Stimulated activated CD8-positive, alpha-beta memory T cell treated with anti-CD3 and anti-CD28 coated beads, Interleukin-15, amount 100 ng/mL, for 1 hour (primary cell): ENCODE results near the gene SLC16A1.
"Not testable (repeated sequence)": the region's sequence is repeated elsewhere in the genome, so short reads cannot be mapped to it uniquely, and the experiment has no call there.

ENCODE experiments used
- DNase-seq: peaks from one replicate; pipeline ENCODE4 v3.0.0-alpha.2; 2020; ENCODE audit warnings: low read depth

Gene SLC16A1, protein sequence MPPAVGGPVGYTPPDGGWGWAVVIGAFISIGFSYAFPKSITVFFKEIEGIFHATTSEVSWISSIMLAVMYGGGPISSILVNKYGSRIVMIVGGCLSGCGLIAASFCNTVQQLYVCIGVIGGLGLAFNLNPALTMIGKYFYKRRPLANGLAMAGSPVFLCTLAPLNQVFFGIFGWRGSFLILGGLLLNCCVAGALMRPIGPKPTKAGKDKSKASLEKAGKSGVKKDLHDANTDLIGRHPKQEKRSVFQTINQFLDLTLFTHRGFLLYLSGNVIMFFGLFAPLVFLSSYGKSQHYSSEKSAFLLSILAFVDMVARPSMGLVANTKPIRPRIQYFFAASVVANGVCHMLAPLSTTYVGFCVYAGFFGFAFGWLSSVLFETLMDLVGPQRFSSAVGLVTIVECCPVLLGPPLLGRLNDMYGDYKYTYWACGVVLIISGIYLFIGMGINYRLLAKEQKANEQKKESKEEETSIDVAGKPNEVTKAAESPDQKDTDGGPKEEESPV

DNA sequence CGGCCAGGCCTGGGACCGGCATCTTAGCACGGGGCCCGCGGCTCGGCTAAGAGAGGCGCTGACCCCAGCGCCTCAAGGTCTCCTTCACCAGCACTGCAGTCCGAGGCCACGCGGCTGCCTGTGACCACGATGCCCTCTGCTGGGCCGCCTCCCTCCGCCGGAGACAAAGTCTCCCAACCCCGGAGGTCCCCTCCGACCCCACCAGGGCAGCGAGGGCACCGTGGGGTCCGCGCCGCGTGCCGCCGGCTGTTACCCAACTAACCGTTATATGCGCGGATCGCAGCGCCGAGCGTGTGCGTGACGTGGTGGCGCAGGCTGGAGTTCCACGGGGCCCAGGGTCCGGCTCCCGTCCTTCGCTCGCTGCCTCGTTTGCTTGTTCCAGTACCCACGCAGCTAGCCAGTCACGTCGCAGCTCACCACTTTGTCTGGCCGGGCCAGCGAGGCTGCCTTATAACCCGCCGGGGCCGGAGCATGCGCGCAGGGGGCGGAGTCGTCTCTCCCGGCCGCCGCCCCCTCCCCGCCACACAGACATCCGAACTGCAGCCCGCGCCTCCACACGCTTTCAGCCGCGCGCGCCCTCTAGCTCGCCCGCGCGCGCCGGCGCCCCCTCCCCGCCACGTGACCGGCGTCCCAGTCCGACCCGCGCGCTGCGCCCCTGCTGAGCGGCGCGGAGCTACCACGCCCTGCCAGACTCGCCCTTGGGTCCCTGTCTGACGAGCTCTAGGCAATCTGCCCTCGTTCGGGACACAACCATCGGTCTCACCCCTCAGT is at the start of gene SLC16A1:
TSS of gene SLC16A1 (minus strand) at position 424 of the 771 bp plus-strand sequence. CDS start 26,888 bp downstream, outside the sequence.
- DNase-seq: peak; percentile 71

DNA sequence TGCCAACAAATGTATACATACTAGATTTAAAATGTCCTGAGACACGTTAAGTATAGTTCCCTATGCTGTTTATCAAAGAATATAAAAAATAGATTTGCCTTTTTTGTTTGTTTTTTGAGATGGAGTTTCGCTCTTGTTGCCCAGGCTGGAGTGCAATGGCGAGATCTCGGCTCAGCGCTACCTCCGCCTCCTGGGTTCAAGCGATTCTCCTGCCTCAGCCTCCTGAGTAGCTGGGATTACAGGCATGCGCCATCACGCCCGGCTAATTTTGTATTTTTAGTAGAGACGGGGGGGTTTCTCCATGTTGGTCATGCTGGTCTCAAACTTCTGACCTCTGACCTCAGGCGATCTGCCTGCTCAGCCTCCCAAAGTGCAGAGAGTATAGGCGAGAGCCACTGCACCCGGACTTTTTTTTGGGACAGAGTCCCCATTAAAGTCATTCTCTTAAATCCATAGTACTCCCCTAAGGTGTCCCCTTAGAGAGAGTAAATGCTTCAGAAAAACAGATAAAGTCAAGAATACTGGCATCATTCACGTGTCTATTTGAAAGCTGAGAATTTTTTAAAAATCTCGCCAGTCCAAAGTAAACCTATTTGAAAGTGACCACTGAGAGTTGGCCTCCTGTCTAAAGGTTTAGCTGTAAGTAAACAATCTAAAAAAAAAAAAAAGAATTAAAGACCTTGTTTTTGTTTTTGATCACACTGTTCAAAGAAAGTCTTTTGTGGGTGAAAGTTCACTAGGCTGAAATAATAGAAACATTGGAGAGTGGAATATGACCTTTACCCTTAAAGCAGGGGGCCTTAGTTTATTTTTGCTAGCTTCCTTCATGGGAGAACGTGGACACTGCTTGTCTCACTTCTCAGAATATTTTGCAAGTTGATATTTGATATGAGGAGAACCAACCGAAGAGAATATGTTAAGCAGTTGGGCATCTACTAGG is 48.0 kb upstream of the SLC16A1 start:
- DNase-seq: no peak

DNA sequence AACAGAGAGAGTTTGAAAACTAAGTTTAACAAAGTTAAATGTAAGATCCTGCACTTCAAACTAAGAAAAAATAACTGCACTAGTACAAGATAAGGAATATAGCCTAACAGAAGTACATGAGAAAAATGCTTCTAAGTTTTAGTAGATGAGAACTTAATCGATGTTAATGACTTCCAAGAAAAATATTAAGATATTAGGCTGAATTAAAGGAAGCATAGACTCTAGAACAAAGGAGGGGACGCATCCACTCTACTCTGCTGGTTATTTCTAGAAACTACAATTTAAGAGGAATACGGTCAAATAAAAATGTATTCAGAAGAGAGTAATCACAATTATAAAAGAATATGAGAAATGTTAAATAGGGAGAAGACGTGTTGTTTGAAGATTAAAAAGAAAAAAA is 46.3 kb upstream of the SLC16A1 start:
- DNase-seq: no peak

DNA sequence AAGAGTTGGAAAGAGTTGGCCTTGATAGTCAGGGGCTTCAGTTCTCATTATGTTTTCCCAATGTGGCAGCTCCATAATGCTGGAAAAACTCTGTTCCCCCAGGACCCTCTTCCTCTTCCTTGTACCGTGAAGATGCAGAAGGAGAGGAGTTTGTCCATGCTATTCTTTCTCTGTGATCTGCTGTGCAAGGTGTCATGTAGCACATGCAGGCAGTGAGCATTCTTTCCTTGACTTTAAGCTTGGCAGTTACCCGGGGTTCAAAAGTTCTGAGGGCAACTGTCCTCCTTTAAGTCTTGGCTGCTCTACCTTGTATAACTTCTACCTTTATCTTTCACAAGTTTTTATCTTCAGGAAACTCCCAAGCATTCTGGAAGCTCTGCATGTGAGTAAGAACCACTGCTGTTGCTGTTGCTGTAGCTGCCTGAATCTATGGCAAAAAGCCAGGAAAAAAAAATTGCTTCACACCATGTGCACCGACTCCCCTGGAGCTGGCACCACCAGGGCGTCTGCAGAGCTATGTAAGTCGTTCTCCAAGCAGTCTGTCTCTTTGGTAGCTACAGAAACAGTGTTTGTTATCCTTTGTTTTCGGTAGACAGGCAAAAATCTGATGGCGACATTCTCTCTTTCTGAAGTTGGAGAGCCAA is 42.7 kb upstream of the SLC16A1 start:
- no peak for DNase-seq

DNA sequence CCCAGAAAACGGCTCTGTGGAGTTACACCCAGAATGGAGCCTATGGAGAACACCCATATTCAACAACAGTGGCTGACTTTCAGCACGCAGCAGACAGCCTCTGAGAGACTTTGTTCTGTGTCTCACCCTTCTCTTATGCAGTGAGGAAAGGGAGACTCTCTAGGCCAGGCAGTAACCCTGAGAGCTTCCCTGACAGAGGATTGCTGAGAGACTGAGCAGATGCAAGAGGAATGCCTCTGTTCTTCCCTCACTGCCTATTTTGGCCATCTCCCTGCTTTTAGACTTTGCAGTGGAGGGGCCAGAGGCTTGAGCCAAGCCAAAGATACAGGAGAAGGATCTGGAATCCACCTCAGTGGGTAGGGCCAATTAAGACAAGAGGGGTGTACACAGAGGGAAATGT is 41.8 kb upstream of the SLC16A1 start:
- no peak for DNase-seq

DNA sequence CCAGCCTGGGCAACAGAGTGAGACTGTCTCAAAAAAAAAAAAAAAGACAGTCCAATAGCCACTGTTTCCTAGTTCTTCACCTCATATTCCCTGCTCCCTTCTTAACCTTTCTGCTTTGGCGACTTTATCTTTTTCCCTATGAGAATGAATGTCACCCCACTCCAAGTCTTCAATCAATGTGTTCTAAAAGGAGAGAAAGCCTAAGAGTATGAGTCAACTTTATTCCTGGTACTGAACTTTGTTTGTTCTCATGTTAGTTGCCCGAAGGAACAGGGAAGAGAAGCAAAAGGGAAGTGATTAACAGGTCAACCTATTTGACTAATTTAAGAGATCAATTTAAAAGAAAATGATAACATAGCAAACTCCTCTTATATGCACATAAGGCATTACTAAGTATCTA is 39.9 kb upstream of the SLC16A1 start:
- DNase-seq: no peak

DNA sequence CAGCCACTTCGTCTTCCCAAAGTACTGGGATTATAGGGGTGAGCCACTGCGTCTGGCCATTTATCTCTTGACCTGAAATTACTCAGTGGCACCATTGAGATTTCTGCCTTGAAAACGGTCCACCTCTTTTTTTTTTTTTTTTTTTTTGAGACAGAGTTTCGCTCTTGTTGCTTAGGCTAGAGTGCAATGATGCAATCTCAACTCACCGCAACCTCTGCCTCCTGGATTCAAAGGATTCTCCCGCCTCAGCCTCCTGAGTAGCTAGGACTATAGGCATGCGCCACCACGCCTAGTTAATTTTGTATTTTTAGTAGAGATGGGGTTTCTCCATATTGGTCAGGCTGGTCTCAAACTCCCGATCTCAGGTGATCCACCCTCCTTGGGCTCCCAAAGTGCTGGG is 39.0 kb upstream of the SLC16A1 start:
- not testable (repeated sequence) for DNase-seq

DNA sequence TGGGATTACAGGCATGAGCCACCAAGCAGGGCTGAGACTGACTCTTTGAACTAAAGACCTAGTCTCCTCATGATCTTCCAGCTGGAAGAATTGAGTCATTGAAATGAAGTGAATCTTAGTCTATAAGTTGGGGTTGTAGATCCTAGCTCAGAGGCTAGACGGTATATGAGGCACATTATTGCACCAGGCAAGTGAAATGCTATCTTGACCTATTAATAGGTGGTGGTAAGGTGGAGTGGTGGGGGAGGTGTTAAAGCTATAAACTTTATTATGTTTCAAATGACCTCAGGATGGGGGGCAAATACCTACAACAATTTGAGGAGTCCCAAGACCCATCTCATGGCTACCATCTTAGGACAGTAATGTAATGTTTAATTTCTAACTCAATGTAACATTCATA is 36.8 kb upstream of the SLC16A1 start:
- DNase-seq: no peak

DNA sequence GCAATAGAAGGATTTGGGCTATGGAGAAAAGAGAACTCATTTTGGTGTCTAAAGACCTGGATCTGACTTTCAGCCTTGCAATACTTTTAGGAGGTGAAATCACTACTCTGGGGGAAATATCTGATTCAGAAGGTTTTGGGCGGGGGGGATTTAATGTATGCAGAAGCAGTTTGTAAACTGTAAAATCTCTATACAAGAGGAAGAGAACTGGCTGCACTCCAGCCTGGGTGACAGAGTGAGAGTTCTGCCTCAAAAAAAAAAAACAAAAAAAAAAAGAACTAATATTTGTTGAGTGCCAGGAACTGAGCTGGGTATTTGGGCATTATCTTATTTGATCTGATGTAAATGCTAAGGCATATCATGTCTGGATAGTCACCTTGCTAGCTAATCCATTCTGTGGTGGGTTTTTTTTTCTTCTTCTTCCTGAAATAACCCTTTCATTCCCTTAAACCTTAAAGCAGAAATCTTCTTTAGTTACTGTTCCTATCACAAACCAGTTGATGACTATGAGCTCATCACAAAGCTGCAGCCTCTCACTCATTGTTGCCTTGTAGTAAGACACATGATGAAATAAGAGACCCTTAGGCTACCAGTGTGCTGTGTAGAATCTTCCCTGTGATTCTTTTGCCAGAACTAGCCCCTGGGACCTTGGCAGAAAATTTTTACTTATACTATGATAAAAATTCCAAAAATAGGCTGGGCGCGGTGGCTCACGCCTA is 35.6 kb upstream of the SLC16A1 start:
- DNase-seq: no peak

DNA sequence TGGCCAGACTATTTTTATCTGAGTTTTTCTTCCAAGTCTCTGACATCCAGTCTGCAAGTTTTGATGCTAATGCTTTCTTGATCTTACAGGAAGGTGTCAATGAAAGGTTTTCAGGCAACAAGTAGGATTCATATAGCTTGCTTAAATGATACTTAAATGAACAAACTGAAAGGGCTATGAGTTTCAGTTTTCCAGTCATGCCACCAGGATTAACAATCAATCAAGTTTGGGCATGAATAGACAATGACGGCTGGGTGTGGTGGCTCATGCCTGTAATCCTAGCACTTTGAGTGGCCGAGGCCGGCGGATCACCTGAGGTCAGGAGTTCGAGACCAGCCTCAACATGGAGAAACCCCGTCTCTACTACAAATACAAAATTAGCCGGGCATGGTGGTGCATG is 34.3 kb upstream of the SLC16A1 start:
- no peak for DNase-seq

DNA sequence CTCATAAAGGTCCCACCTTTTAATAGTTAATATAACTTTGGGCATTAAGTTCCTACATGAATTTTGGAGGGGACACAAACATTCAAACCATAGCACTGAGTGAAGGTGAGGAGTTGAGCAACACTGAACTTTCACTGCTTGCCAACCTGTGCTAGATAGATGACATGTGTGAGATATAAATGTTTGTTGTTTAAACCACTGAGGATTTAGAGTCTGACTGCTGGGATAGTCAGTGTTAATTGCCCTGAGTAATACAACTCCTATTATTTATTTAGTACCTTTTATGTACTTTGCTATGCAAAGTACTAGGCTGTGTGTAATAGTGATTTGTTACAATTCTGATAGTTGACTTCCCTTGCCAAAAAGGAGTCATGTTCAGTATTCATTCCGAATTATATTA is 32.4 kb upstream of the SLC16A1 start:
- no peak for DNase-seq

DNA sequence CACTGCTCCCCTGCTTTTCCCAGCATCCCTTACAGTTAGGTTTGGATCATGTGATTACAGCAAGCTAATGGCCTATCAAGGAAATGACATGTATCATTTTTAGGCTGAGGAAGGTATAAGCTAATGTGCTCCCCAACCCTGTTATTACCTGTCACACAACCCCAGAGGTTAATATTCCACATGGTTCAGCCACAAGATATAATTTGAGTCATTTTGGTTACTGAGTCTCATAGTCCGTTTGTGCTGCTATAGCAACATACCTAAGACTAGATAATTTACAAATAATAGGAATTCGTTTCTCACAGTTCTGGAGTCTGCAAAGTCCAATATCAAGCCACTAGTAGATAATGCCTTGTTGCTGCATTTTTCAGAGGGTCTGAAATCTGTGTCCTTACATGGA is 29.1 kb upstream of the SLC16A1 start:
- no peak for DNase-seq

DNA sequence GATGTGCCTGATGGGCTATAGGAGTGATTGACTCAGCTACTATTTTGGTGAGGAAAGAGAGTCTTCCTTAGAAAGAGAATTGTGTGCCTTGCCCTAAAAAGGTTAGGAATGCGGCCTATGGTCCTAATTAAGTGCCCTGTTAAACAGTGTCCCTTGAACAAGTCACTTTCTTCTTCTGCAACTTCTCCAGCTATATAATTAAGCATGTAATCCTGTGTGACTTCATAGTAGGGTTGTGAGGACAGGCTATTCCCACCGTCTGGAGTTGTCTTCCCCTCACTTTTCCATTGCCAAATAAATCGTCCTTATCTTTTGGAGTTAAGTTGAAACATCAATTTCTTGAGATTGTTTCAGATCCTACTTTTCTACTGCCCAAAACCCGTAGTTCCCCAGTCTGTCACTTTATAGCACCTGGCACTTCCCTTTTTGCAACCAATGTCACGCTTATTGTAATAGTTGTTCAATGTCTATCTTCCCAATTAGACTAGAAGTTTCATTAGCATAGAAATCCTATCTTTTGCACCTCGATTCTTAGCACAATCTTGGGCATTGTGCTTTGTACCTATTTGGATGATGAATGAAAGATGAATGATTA is 27.6 kb upstream of the SLC16A1 start:
- DNase-seq: no peak

DNA sequence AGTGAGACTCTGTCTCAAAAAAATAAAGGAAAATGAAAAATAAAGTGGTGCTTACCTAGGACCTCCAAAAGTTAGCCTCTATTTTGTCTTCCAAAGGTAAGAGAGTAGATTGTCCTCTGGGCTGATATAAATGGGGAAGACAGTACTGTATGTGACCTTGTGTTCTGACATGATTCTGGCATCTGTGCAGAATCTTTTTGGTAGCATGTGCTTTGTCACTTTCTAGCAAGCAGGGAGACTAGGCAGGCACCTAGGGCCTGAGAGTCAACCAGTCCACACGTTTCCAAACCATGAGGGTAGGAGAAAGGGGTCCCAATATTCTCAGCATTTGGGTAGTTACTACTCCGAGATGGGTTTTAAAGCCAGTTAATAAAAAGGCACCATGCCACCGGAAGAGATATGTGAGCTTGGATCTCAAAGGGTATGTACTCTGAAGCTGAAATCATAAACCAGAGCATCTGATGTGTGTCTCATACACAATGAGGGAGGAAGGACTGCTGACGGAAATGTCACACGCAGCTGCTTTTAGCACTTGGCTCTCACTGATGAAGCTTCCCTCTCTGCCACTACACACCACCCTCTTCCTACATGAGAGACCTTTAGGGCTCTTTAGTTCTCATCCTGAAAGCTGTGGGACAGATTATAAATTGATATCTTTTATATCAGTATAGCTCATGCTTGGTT is 27.0 kb upstream of the SLC16A1 start:
- DNase-seq: no peak

DNA sequence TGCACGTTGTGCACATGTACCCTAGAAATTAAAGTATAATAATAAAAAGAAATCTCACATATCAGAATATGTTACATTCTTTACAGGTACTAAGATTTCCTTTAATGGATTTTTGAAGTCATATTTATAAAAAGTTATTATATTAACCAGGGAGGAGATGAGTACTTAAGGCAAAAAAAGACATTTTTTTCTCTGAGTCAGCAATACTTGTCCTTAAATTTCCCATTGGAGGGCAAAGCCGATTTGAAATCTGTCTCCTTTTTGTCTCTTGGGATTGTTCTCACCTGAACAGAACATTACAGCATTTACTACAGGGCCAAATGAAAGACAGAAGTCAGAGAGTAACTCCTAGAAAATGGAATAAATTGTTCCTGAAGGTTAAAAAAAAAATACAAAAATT is 26.3 kb upstream of the SLC16A1 start:
- no peak for DNase-seq

DNA sequence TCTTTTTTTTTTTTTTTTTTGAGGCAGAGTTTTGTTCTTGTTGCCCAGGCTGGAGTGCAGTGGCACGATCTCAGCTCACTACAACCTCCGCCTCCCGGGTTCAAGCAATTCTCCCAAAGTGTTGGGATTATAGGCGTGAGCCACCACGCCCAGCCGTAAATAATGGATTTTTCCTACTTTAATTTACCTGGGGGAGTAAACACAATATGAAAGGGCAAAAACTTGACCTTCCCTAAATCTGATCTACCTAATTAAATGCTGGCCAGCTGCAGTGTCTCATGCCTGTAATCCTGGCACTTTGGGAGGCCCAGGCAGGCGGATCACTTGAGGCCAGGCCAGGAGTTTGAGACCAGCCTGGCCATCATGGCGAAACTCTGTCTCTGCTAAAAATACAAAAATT is 25.8 kb upstream of the SLC16A1 start:
- not testable (repeated sequence) for DNase-seq

DNA sequence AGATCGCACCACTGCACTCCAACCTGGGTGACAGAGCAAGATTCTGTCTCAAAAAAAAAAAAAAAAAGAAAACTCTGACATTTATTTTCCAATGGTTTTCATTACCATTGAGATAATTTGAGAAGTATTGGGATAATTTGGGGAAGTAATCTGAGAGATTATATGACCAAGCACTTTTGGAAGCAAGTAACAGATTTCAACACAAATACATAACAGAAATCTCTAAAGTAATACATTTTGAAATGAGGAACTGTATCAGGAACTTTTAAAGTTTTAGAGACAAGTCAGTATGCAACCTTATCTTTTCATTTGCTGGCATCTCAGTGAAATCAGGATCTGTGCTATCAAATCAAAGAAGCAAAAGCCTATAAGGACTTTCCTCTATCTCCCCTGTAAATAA is 25.4 kb upstream of the SLC16A1 start:
- DNase-seq: no peak

DNA sequence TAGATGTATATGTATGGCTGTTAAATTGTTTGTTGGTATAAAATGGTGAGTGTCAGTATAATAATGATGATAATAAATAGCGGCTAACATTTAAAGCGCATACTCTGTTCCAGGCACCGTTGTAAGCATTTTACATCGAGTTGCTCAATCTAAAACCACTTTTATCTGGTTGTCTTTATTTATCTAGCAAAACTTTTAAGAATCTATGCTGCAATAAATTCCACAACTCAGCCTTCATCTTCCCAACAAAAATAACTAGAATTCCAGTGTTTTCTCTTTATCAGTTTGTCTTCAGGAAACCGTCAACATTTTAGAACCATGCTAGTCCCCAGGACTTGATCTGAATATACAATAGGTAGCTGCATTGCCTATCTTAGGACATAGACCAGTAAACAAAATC is 19.3 kb upstream of the SLC16A1 start:
- DNase-seq: no peak

DNA sequence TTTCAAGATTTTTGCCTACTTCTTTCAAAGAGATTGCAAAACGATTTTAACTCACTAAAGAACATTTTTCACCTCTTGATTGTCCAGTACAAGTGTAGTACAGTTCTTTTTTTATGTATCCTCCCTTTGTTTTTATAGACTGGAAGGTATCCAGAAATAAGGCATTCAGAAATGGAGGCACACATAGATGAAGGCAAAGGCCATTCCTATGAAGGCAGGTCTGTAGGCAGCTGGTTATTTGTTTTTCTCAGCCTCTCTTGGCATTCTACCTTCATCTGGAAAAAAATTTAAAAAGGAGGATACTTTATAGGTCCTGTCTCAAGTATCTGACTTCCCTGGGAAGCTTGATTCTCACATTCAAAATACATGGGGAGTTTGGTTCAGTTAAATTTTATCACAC is 18.6 kb upstream of the SLC16A1 start:
- DNase-seq: no peak

DNA sequence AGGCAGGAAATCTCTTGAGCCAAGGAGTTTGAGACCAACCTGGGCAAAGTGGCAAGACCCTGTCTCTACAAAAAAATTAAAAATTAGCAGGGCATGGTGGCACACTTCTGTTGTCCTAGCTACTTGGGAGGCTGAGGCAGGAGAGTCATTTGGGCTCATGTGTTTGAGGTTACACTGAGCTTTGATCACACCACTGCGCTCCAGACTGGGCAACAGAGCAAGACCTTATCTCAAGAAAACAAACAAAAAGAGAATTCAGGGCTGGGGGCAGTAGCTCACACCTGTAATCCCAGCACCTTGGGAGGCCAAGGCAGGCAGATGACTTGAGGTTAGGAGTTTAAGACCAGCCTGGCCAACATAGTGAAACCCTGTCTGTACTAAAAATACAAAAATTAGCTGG is 17.8 kb upstream of the SLC16A1 start:
- no peak for DNase-seq
